A673 (cell line): ENCODE results near the gene KCTD4. TPM values are rescaled to one million over a fixed set of nuclear protein-coding genes. Genes with fewer than 3 reads are reported as not detected.

Source experiments
- BruUV-seq: library from RNA; stranded (reverse); fragments of 400-500 nt; replicated peaks from 2 replicates; lab custom pipeline; 2021; lab: Mats Ljungman, UMichigan
- CTCF ChIA-PET: fragments of 300-600 bp; sonication (Branson Sonifier 250); formaldehyde crosslinking; loops from one replicate; lab custom pipeline; 2022; ENCODE audit warnings: antibody characterized with exemption; lab: Charles Lee
- POLR2A ChIA-PET: fragments of 300-600 bp; sonication (Branson Sonifier 250); formaldehyde crosslinking; loops from one replicate; lab custom pipeline; 2022; ENCODE audit warnings: antibody characterized with exemption; ENCODE audit not compliant: low non-redundant PET; lab: Charles Lee
- DNase-seq: peaks from one replicate; pipeline ENCODE4 v3.0.0-alpha.2; 2015; ENCODE audit warnings: low spot score
- H3K27ac ChIP-seq: fragments of 200-600 bp; sonication (generic); 2 replicates; pipeline ENCODE4 v1.5.1; 2016; ENCODE audit warnings: mixed run types, low read depth, mild to moderate bottlenecking, mixed read lengths, antibody characterized with exemption, low read length; ENCODE audit not compliant: poor library complexity, severe bottlenecking
- H3K27me3 ChIP-seq: fragments of 200-600 bp; sonication (generic); replicated peaks from 2 replicates; pipeline ENCODE4 v1.6.1; 2017; ENCODE audit warnings: mixed run types, low read depth, mild to moderate bottlenecking, mixed read lengths, antibody characterized with exemption, low read length; ENCODE audit not compliant: insufficient read depth, poor library complexity
- H3K36me3 ChIP-seq: fragments of 200-600 bp; sonication (generic); 2 replicates; pipeline ENCODE4 v1.6.1; 2016; ENCODE audit warnings: mixed run types, mild to moderate bottlenecking, mixed read lengths, antibody characterized with exemption, low read length; ENCODE audit not compliant: insufficient read depth, poor library complexity, severe bottlenecking
- H3K4me1 ChIP-seq: fragments of 200-600 bp; sonication (generic); 2 replicates; pipeline ENCODE4 v1.6.1; 2017; ENCODE audit warnings: mixed run types, mild to moderate bottlenecking, mixed read lengths, antibody characterized with exemption, low read length; ENCODE audit not compliant: insufficient read depth, poor library complexity, severe bottlenecking
- H3K4me3 ChIP-seq: fragments of 200-600 bp; sonication (generic); 2 replicates; pipeline ENCODE4 v1.5.1; 2016; ENCODE audit warnings: low read depth, mixed run types, mild to moderate bottlenecking, mixed read lengths, low read length; ENCODE audit not compliant: poor library complexity, severe bottlenecking
- H3K9me3 ChIP-seq: fragments of 200-600 bp; sonication (generic); 2 replicates; pipeline ENCODE4 v1.6.1; 2016; ENCODE audit warnings: mixed run types, low read depth, mild to moderate bottlenecking, mixed read lengths, antibody characterized with exemption, low read length; ENCODE audit not compliant: poor library complexity, severe bottlenecking
- EZH2 ChIP-seq: fragments of 200-600 bp; sonication (generic); IDR thresholded peaks from 2 replicates; pipeline ENCODE4 v1.6.1; 2017; ENCODE audit warnings: borderline replicate concordance, low read depth, mild to moderate bottlenecking, mixed read lengths, antibody characterized with exemption, low read length; ENCODE audit not compliant: poor library complexity, severe bottlenecking
- intact Hi-C: fragments of 100-400 bp; cut with micrococcal nuclease; formaldehyde crosslinking; loops from one replicate; pipeline ENCODE4 v1.10.0; 2022; ENCODE audit not compliant: unreplicated experiment
- total RNA-seq: library from RNA; stranded (reverse); gene quantifications from 2 replicates; pipeline ENCODE4 v1.2.3, GENCODE V29; 2021
- TF ChIP-seq, protein P1 (sequence below): fragments of 300-800, 200-600 bp; sonication (generic); conservative IDR thresholded peaks from 2 replicates; pipeline ENCODE4 v1.5.1; 2017; ENCODE audit warnings: low read depth, mild to moderate bottlenecking, antibody characterized with exemption, low read length, moderate library complexity, mixed read lengths

KCTD4 gene
- total RNA-seq, 1 experiment from 2014 or later = not detected

DNA sequence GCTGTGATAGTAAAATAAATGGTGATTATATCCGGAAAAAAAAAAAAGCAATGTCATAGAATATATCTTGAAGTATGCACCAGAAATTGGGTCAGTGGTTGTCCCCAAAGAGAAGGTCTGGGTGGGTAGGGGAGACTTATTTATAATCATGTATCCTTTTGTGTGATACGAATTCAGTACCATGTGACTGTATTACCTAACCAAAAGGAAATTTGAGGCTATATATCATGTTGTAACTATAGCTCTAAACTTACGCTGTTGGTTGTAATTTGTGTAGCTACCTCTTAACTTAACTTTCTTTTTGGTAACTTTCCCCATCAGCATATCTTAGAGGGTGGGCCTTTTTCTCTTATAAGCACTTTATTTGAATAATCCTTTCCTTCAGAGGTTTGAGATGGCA, 25.2 kb upstream of the KCTD4 start:
- no TSS peak for BruUV-seq
- intact Hi-C loops = no loop called here
- H3K36me3 ChIP-seq = no peaks in the 10 kb centered on the region
- CTCF ChIA-PET = no interaction called here
- TF ChIP-seq, protein P1, sequence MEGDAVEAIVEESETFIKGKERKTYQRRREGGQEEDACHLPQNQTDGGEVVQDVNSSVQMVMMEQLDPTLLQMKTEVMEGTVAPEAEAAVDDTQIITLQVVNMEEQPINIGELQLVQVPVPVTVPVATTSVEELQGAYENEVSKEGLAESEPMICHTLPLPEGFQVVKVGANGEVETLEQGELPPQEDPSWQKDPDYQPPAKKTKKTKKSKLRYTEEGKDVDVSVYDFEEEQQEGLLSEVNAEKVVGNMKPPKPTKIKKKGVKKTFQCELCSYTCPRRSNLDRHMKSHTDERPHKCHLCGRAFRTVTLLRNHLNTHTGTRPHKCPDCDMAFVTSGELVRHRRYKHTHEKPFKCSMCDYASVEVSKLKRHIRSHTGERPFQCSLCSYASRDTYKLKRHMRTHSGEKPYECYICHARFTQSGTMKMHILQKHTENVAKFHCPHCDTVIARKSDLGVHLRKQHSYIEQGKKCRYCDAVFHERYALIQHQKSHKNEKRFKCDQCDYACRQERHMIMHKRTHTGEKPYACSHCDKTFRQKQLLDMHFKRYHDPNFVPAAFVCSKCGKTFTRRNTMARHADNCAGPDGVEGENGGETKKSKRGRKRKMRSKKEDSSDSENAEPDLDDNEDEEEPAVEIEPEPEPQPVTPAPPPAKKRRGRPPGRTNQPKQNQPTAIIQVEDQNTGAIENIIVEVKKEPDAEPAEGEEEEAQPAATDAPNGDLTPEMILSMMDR = no peak
- TF ChIP-seq EZH2 = no peak
- POLR2A ChIA-PET = no interaction called here
- no peak overlapping the region for H3K4me3 ChIP-seq
- H3K27me3 ChIP-seq = no peaks in the 10 kb centered on the region
- H3K9me3 ChIP-seq = no peaks in the 10 kb centered on the region
- no peak overlapping the region for H3K27ac ChIP-seq
- DNase-seq = no peak
- peaks cover 19% of the 10 kb centered on the region for H3K4me1 ChIP-seq

DNA sequence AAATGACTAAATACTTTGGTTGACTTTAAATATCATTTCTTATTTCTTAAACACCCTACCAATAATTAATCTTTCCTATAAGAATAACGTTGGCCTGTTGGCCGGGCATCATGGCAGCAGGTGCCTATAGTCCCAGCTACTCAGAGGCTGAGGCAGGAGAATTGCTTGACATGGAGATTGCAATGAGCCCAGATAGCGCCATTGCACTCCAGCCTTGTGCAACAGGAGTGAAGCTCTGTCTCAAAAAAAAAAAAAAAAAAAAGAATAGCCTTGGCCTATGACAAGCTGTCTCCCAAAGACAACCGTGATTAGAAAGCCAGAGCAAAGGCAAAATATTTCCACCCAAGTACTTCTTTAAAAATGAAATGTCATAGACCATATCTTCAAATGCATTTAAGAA, 24.5 kb upstream of the KCTD4 start:
- CTCF ChIA-PET = no interaction called here

GRCh38 chr13:45224176-45224575, 23.3 kb upstream of the KCTD4 start:
- CTCF ChIA-PET = no interaction called here
- Histone ChIP-seq H3K4me1 (peaks cover 27% of the 10 kb centered on the region), H3K36me3 (no peaks in the 10 kb centered on the region), H3K27ac (no peak overlapping the region), H3K27me3 (no peaks in the 10 kb centered on the region), H3K9me3 (no peaks in the 10 kb centered on the region), H3K4me3 (no peak overlapping the region)
- TF ChIP-seq EZH2 = no peak
- TF ChIP-seq, protein P1 = no peak
- no peak for DNase-seq
- BruUV-seq = no TSS peak
- intact Hi-C loops = no loop called here
- POLR2A ChIA-PET = no interaction called here

More for the DNA sequence above, 24.5 kb upstream of the KCTD4 start:
- intact Hi-C loops = no loop called here
- Histone ChIP-seq H3K4me3 (no peak overlapping the region), H3K4me1 (peaks cover 19% of the 10 kb centered on the region), H3K9me3 (no peaks in the 10 kb centered on the region), H3K36me3 (no peaks in the 10 kb centered on the region), H3K27ac (no peak overlapping the region), H3K27me3 (no peaks in the 10 kb centered on the region)
- POLR2A ChIA-PET = no interaction called here
- BruUV-seq = no TSS peak
- TF ChIP-seq EZH2 = no peak
- DNase-seq = no peak

GRCh38 chr13:45222919-45223318, 22.1 kb upstream of the KCTD4 start:
- DNase-seq = no peak
- Histone ChIP-seq H3K27ac (no peak overlapping the region), H3K36me3 (no peaks in the 10 kb centered on the region), H3K9me3 (no peaks in the 10 kb centered on the region), H3K4me1 (peaks cover 39% of the 10 kb centered on the region), H3K4me3 (no peak overlapping the region), H3K27me3 (no peaks in the 10 kb centered on the region)
- no TSS peak for BruUV-seq
- CTCF ChIA-PET = no interaction called here
- no peak for TF ChIP-seq EZH2
- TF ChIP-seq, protein P1 = no peak
- intact Hi-C loops = no loop called here
- POLR2A ChIA-PET = no interaction called here
